AG09319 (cell line): ENCODE results near the gene EIF2B2.

Source experiments
- DNase-seq: peaks from one replicate; pipeline ENCODE4 v3.0.0-alpha.2; 2010; ENCODE audit warnings: low read depth; ENCODE audit errors: extremely low read depth
- TF ChIP-seq, protein P1 (sequence below): IDR thresholded peaks from 2 replicates; pipeline ENCODE4 v1.5.1; 2011; ENCODE audit warnings: low read depth, mild to moderate bottlenecking, inconsistent platforms, low read length, moderate library complexity

EIF2B2 gene

DNA sequence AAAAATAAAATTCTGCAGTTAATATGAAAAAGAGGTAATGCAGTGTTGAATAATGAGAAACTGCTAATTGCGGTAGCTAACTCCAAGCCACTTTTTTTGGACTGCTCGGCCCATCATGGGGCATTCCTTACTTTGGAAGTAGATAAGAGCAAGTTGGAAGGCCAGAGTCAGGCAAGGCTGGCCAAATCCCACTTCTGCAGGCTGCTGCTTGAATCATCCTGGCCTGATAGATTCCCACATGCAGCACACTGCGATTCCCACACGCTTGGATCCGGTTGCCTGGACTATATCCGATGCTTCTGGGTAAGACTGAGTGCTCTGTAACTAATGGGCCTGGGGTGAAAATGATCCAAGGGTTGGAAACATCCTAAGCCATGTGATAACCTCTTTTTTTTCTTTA, 10.6 kb downstream of the EIF2B2 start:
- TF ChIP-seq, protein P1, sequence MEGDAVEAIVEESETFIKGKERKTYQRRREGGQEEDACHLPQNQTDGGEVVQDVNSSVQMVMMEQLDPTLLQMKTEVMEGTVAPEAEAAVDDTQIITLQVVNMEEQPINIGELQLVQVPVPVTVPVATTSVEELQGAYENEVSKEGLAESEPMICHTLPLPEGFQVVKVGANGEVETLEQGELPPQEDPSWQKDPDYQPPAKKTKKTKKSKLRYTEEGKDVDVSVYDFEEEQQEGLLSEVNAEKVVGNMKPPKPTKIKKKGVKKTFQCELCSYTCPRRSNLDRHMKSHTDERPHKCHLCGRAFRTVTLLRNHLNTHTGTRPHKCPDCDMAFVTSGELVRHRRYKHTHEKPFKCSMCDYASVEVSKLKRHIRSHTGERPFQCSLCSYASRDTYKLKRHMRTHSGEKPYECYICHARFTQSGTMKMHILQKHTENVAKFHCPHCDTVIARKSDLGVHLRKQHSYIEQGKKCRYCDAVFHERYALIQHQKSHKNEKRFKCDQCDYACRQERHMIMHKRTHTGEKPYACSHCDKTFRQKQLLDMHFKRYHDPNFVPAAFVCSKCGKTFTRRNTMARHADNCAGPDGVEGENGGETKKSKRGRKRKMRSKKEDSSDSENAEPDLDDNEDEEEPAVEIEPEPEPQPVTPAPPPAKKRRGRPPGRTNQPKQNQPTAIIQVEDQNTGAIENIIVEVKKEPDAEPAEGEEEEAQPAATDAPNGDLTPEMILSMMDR = no peak
- DNase-seq = no peak

DNA sequence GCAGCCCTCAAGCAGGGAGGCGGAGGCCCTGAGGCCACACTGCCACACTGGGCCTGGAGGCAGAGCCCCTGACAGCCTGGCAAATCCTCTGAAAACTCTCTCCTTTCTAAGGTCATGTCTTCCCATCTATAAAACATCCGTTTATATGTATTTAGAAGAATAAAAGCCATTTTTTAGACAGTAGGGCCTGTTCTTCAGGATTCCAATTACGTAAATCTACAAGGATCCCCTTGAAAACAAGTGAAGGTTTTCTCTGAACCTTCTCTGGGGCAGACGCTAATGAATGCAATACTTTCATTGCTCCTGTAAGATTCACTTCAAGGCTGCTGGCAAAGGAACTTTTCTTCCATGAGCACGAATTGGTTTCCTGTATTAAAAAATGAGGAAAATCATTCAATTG, 12.8 kb downstream of the EIF2B2 start:
- DNase-seq = no peak
- TF ChIP-seq, protein P1 = no peak

DNA sequence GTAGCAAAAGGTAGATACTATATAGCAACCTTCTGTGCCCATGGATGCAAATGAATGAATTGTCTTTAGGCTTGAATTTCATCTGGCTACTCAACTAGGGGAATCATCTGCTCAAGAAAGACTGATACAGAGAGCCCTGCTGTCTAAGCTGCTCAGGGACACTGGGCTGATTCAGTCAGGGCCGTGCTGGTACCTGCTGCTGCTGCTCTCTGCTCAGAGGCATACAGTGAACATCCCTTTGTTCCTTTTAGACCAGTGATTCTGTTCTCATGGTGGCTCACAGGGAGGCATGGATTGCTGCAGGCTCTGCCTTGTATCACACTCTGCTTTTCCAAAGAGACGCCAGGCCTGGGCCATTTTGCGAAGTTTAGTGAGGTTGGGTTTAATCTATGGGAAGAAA, 14.1 kb downstream of the EIF2B2 start:
- no peak for DNase-seq
- TF ChIP-seq, protein P1 = no peak

DNA sequence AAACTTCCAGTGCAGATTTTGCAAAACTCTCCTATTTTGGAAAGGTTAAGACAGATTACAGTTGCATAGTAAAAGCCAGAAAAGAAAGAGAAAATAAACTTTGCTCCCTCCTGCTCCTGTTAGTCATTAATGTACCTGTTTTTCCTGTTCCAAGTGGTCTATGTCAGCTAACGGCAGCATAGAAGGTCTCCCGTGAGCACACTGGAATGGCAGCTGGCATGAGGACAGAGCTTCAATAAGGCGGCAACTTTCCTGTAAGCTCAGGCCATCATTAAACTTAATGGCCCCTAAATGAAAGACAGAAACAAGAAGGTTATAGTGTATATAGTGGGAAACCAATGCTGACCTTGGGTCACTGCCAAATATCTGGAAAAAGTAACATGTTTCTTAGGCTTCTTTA, 16.0 kb downstream of the EIF2B2 start:
- TF ChIP-seq, protein P1 = no peak
- DNase-seq = no peak

DNA sequence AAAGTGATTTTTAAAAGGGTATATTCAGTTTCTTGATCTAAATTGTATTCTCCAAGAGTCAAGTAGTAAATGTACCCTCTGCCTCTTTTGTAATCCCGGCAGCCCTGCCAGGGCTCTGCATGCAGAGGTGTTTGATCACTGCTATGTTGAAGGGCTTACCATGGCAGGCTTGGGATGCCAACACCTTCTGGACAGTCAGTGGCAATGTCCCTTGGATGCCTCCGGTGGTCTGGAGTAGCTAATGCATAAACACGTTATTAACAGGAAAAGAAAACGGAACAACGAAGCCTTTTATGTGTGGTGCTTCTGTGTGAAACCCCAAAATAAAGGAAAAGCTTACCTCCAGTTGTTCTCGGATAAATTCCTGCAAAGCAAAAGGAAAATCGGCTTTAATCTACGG, 19.9 kb downstream of the EIF2B2 start:
- no peak for DNase-seq
- TF ChIP-seq, protein P1 = peak; percentile 5

DNA sequence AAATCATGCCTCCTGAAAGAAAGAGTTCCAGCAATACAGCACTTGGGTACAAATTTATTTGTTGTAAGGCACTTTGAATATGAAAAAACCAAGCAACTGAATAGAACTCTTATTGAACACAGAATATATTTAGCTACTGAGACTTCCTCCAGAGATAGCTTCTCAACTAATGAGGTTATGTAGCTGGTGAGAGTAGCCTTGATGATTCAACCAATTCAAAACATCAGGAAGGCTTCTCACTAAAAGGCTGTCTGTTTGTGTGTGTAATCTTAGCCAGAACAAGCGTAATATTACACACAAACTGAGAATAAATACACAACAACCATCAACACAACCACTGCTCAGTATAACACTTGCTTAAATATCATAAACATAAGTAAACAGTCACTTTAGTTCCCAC, 20.4 kb downstream of the EIF2B2 start:
- TF ChIP-seq, protein P1 = no peak
- no peak for DNase-seq

DNA sequence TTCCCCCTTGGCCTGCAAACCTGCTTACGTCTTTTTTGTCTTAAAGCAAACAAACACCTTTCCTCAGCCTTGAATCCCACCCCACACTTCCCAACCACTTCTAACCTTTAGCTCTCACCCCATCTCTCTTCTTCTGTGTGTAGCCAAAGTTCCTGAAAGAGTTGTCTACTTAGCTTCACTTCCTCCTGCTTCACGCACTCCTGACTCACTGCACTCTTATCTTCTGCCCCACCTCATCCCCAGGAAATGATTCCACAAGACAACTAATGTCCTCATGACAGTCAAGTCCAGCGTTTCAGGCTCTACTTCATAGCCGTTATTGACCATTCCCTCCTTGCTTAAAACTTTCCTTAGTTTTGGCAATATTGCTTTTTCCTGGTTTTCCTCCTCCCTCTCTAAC, 22.4 kb downstream of the EIF2B2 start:
- TF ChIP-seq, protein P1 = no peak
- no peak for DNase-seq
